Measurements from ENCODE around the gene A2ML1.
"Not testable (repeated sequence)": the region's sequence is repeated elsewhere in the genome, so short reads cannot be mapped to it uniquely, and the experiment has no call there.

The A2ML1 gene

GRCh38 chr12:8911606-8912268, 89.3 kb downstream of the A2ML1 start:
- DNase-seq, result no peak

GRCh38 chr12:8912914-8913313, 90.5 kb downstream of the A2ML1 start:
- DNase-seq, result peak; percentile 24

- no peak for DNase-seq
These were observed 91.2 kb downstream of the A2ML1 start for GRCh38 chr12:8913702-8914032.

GRCh38 chr12:8914033-8914715, 91.8 kb downstream of the A2ML1 start, which contains the start of gene PHC1:
TSS of gene PHC1 (plus strand) at chr12:8914509. CDS start at chr12:8917678, 3,169 bp downstream.
- peak; percentile 38 for DNase-seq

- DNase-seq, result peak; percentile 35
These were observed 92.5 kb downstream of the A2ML1 start for GRCh38 chr12:8914716-8915526.

GRCh38 chr12:8916154-8916553, 93.7 kb downstream of the A2ML1 start:
- no peak for DNase-seq

GRCh38 chr12:8917031-8917430, 94.6 kb downstream of the A2ML1 start:
- DNase-seq, result no peak

GRCh38 chr12:8917751-8918150, 95.3 kb downstream of the A2ML1 start:
- no peak for DNase-seq

- not testable (repeated sequence) for DNase-seq
These were observed 97.2 kb downstream of the A2ML1 start for GRCh38 chr12:8919643-8920042.

GRCh38 chr12:8922544-8922943, 100.1 kb downstream of the A2ML1 start:
- no peak for DNase-seq
